ENCODE results near the gene ZNF184. TPM values are rescaled to one million over a fixed set of nuclear protein-coding genes. Genes with fewer than 3 reads are reported as not detected.

ZNF184 gene
- 10 to 100 TPM in 1 of 2 donors, 1 to 10 TPM in 1; 5.0 to 11.9 TPM for total RNA-seq
- polyA plus RNA-seq: 1 to 10 TPM; 1.4 to 2.3 TPM
- long read RNA-seq, donor 1, partial matches to known transcripts: 0 of 6 reads
- long read RNA-seq, donor 1, other reads (novel, unspliced or antisense): 5 of 6 reads
- long read RNA-seq, donor 2: 0 reads
- long read RNA-seq, donor 3, partial matches to known transcripts: 0 of 1 reads
- long read RNA-seq, donor 3, other reads (novel, unspliced or antisense): 0 of 1 reads
- long read RNA-seq, donor 4, partial matches to known transcripts: 0 of 1 reads
- long read RNA-seq, donor 4, other reads (novel, unspliced or antisense): 0 of 1 reads
- long read RNA-seq, donor 5, partial matches to known transcripts: 0 of 10 reads
- long read RNA-seq, donor 5, other reads (novel, unspliced or antisense): 9 of 10 reads

- H3K4me3 ChIP-seq: peak within 1 kb of the TSS; percentile 78
- peaks cover 0 to 20% (median under 1%) of the 10 kb centered on the region in 5 donors for H3K4me1 ChIP-seq (ENCODE audit: control insufficient read depth in 5 of 5, insufficient read depth in 5 of 5, low read length in 5 of 5)
- peak; percentile 99 for DNase-seq
- H3K27me3 ChIP-seq (ENCODE audit: control insufficient read depth in 3 of 3, insufficient read depth in 3 of 3, low read length in 2 of 3): no peaks in the 10 kb centered on the region
- TF ChIP-seq CTCF (IDR thresholded peaks at IDR 0.05; ENCODE audit: control extremely low read depth, extremely low read depth): no peak
- peaks cover 0 to 10% (median 4%) of the 10 kb centered on the region in 4 donors for H3K36me3 ChIP-seq (ENCODE audit: control insufficient read depth in 4 of 4, insufficient read depth in 4 of 4, low read length in 4 of 4)
- H3K27ac ChIP-seq (ENCODE audit: low read depth in 1 of 2, low read length in 1 of 2): peak within 1 kb of the TSS; percentile 80
- WGBS, 2 donors: 0 to 1% methylated on average over 56 of the region's 56 CpGs
- no peaks in the 10 kb centered on the region for H3K9me3 ChIP-seq (ENCODE audit: control insufficient read depth in 4 of 4, insufficient read depth in 3 of 4, low read length in 3 of 4)
- peak; percentile 98 for ATAC-seq (ENCODE audit: insufficient read depth, low FRiP score)
- H3K9ac ChIP-seq (ENCODE audit: insufficient read depth in 1 of 2, low read length in 2 of 2): peak within 1 kb of the TSS; percentile 91 to 96
Measured at GRCh38 chr6:27472617-27473400, at the start of gene ZNF184. TSS of gene ZNF184 (minus strand) at chr6:27473105. CDS start at chr6:27472294, 811 bp downstream.

GRCh38 chr6:27518881-27519795 lies 46.2 kb upstream of the ZNF184 start:
- H3K9ac ChIP-seq (ENCODE audit: insufficient read depth in 1 of 2, low read length in 2 of 2): peak overlapping the region; percentile 63 to 97
- WGBS, 2 donors: 0 to 1% methylated on average over 42 of the region's 42 CpGs
- H3K4me1 ChIP-seq (ENCODE audit: control insufficient read depth in 5 of 5, insufficient read depth in 5 of 5, low read length in 5 of 5): peaks cover 0 to 7% (median 0%) of the 10 kb centered on the region in 5 donors
- peaks cover 0 to 26% (median 24%) of the 10 kb centered on the region in 3 donors for H3K27me3 ChIP-seq (ENCODE audit: control insufficient read depth in 3 of 3, insufficient read depth in 3 of 3, low read length in 2 of 3)
- peak; percentile 33 for TF ChIP-seq CTCF (IDR thresholded peaks at IDR 0.05; ENCODE audit: control extremely low read depth, extremely low read depth)
- peak; percentile 75 to 96 (median 95) for DNase-seq
- peak overlapping the region; percentile 53 for H3K4me3 ChIP-seq
- H3K36me3 ChIP-seq (ENCODE audit: control insufficient read depth in 4 of 4, insufficient read depth in 4 of 4, low read length in 4 of 4): peaks cover 0 to 3% (median 0%) of the 10 kb centered on the region in 4 donors
- ATAC-seq (ENCODE audit: insufficient read depth, low FRiP score): peak; percentile 87
- H3K27ac ChIP-seq (ENCODE audit: low read depth in 1 of 2, low read length in 1 of 2): peak overlapping the region; percentile 62 to 69
- no peaks in the 10 kb centered on the region for H3K9me3 ChIP-seq (ENCODE audit: control insufficient read depth in 4 of 4, insufficient read depth in 3 of 4, low read length in 3 of 4)

GRCh38 chr6:27517928-27518787 lies 45.3 kb upstream of the ZNF184 start:
- no peak for ATAC-seq (ENCODE audit: insufficient read depth, low FRiP score)
- peak overlapping the region in 1 of 2 donors; percentile 97 for H3K9ac ChIP-seq (ENCODE audit: insufficient read depth in 1 of 2, low read length in 2 of 2)
- WGBS, 2 donors: 33 to 46% methylated on average over 12 of the region's 12 CpGs

More at GRCh38 chr6:27517928-27518787, 45.3 kb upstream of the ZNF184 start:
- Histone ChIP-seq H3K27ac (ENCODE audit: low read depth in 1 of 2, low read length in 1 of 2) (no peak overlapping the region), H3K36me3 (ENCODE audit: control insufficient read depth in 4 of 4, insufficient read depth in 4 of 4, low read length in 4 of 4) (peaks cover 0 to 3% (median 0%) of the 10 kb centered on the region in 4 donors), H3K27me3 (ENCODE audit: control insufficient read depth in 3 of 3, insufficient read depth in 3 of 3, low read length in 2 of 3) (peaks cover 0 to 36% (median 33%) of the 10 kb centered on the region in 3 donors), H3K4me1 (ENCODE audit: control insufficient read depth in 5 of 5, insufficient read depth in 5 of 5, low read length in 5 of 5) (peaks cover 0 to 7% (median 0%) of the 10 kb centered on the region in 5 donors), H3K4me3 (no peak overlapping the region), H3K9me3 (ENCODE audit: control insufficient read depth in 4 of 4, insufficient read depth in 3 of 4, low read length in 3 of 4) (no peaks in the 10 kb centered on the region)
- DNase-seq: peak in 1 of 3 donors; percentile 11
- TF ChIP-seq CTCF (IDR thresholded peaks at IDR 0.05; ENCODE audit: control extremely low read depth, extremely low read depth): no peak
